CD4-positive, alpha-beta T cell treated with Interleukin-4 for 4 hours (primary cell): ENCODE results near the gene TRAF4.
"Not testable (repeated sequence)": the region's sequence is repeated elsewhere in the genome, so short reads cannot be mapped to it uniquely, and the experiment has no call there.

Experiments used
- DNase-seq: peaks from one replicate; pipeline ENCODE4 v3.0.0-alpha.2; 2020

Gene TRAF4

GRCh38 chr17:28715217-28715616, 28.6 kb upstream of the TRAF4 start:
- DNase-seq: no peak

GRCh38 chr17:28716740-28717577, 26.9 kb upstream of the TRAF4 start:
- no peak for DNase-seq

DNA sequence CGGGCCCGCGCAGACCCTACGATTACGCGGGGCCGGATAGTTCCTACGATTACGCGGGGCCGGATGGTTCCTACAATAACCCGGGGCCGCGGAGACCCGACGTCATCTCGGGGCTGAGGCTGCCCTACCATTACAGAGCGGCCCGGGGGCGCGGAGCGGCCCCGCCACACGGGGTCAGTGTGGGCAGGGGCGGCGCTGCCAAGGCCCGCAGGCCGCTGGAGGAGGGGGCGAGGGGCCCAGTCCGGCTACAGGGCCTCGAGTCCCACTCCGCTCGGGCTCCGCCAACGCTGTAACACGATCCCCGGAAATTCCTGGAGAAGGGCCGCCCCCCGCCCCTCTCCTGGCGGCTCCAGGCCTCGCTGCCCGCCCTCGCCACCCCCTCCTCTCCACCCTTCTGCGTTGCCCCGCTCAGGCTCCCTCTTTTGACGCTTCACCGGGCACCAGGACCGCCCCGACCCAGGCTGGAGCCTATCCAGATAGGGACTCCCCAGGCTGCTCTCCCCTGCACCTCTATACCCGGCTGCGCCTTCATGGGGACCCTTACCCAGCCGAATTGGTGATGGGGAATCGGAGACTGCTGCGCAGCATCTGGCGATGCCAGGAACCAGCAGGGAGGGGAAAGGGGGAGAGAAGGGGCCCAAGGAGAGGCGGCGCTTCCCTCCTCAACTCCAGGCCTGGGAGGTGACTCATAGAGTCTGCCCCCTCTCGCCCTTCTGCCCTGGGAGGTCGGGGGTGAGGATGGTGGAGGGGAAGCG, 26.1 kb upstream of the TRAF4 start, which contains the start of gene RAB34:
RAB34 (minus strand) TSS at position 291 of the 755 bp plus-strand sequence. CDS start 602 bp downstream, outside the sequence.
- DNase-seq: no peak

DNA sequence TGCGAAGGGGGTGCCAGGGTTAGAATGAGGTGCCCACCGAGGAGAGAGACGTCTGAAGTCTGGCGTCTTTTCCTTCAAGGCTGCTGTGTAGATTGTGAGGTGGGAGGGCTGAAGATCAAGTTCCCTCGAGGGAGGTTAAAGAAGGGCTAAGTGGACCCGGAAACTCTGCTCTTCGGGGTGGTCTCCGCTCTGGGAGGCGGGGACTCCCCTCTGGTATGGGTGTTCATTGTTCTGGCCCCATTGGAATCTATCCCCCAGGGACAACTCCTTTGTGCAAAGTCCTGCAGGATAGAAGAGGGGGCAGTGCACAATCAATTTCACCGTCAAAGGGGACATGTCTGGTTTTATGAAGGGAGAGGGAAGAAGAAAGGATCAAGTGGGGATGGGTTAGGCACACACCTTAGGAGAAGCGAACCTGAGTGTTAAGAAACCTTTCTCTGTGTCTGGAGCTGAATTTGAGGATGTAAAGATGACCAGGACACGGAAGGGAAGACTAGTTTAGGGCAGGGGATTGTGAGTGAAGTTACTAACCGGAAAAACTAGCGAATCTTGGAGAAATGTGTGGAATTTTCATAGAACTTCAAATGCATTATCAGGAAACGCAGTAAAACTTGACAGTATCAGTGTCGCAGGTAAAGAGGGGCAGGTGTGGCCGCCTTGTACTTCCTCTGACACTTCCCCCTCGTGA, 25.3 kb upstream of the TRAF4 start:
- DNase-seq: no peak

DNA sequence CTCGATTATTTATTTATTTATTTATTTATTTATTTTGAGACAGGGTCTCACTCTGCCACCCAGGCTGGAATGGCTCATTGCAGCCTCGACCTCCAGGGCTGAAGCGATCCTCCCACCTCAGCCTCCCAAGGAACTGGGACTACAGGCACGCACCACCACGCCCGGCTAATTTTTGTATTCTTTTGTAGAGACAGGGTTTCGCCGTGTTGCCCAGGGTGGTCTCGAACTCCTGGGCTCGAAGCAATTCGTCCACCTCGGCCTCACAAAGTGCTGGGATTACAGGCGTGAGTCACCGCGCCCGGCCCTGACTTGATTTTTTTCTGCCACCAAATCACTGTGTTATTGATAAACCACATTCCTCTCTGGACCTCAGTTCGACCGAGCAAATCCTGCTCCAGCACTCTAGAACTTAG, 24.8 kb upstream of the TRAF4 start:
- DNase-seq: no peak

- peak; percentile 23 for DNase-seq
Measured at GRCh38 chr17:28720247-28720996, 23.4 kb upstream of the TRAF4 start.

DNA sequence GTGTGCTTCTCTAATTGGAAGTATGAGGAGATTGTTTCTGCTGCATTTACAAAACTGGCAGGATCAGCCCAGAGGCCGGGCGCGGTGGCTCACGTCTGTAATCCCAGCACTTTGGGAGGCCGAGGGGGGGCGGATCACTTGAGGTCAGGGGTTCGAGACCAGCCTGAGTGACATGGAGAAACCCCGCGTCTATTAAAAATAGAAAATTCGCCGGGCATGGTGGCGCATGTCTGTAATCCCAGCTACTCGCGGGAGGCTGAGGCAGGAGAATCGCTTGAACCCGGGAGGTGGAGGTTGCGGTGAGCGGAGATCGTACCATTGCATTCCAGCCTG, 22.8 kb upstream of the TRAF4 start:
- not testable (repeated sequence) for DNase-seq

GRCh38 chr17:28722417-28723158, 21.2 kb upstream of the TRAF4 start:
- no peak for DNase-seq

- DNase-seq: no peak
Measured at GRCh38 chr17:28723159-28723835, 20.5 kb upstream of the TRAF4 start.

DNA sequence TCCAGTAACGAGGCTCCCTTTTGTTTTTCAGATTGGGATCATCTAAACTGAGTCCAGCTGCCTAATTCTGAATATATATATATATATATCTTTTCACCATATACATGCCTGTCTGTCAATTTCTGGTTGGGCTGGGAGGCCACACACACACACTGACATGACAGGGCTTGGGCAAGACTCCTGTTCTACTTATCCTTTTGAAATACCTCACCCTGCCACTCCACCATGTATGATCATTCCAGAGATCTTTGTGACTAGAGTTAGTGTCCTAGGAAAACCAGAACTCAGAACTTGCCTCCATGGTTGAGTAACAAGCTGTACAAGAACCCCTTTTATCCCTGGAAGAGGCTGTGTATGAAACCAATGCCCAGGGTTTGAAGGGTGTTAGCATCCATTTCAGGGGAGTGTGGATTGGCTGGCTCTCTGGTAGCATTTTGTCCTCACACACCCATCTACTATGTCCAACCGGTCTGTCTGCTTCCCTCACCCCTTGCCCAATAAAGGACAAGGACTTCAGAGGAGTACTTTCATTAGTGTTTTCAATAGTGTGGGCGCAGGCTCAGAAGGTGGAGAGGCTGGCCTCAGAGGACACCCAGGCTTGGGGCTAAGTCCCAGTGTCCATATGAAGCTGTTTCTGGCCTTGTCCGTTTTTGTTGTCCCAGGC, 19.8 kb upstream of the TRAF4 start:
- not testable (repeated sequence) for DNase-seq

DNA sequence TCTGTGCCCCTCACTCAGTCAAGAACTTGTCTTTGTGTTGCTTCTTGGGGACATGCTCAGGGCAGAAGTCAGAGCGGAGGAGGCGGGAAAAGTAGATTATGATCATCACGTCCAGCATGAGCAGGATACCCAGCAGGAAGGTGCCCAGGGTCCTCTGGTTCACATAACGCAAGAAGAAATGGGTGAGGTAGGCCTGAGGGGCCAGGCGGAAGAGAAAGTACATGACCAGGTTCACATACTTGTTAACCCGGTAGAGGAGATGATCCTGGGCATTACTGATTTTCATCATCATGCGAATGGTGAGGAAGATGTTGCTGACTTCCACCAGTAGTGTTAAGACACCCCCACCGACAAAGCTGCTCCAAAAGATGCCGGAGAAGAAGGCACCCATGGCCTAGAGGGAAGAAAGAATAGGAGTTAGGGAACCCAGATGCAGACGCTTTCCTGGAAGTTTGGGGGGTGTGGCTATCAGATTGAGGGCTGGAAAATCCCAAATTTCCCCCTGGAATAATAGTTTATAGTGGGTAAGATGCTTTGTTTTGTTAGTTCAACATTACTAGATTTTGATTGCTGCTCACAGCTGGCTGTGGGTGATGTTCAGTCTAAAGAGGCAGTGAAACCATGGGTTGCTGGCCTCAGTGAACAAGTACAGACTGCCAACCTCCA, 19.2 kb upstream of the TRAF4 start:
- no peak for DNase-seq

- DNase-seq: no peak
Measured at GRCh38 chr17:28725166-28725659, 18.6 kb upstream of the TRAF4 start.

- DNase-seq: no peak
Measured at GRCh38 chr17:28725660-28726225, 18.1 kb upstream of the TRAF4 start.

- DNase-seq: peak; percentile 53
Measured at GRCh38 chr17:28726226-28726626, 17.6 kb upstream of the TRAF4 start, which contains the start of gene TLCD1. TSS of gene TLCD1 (minus strand) at chr17:28726233. CDS start at chr17:28726097, 136 bp downstream.

DNA sequence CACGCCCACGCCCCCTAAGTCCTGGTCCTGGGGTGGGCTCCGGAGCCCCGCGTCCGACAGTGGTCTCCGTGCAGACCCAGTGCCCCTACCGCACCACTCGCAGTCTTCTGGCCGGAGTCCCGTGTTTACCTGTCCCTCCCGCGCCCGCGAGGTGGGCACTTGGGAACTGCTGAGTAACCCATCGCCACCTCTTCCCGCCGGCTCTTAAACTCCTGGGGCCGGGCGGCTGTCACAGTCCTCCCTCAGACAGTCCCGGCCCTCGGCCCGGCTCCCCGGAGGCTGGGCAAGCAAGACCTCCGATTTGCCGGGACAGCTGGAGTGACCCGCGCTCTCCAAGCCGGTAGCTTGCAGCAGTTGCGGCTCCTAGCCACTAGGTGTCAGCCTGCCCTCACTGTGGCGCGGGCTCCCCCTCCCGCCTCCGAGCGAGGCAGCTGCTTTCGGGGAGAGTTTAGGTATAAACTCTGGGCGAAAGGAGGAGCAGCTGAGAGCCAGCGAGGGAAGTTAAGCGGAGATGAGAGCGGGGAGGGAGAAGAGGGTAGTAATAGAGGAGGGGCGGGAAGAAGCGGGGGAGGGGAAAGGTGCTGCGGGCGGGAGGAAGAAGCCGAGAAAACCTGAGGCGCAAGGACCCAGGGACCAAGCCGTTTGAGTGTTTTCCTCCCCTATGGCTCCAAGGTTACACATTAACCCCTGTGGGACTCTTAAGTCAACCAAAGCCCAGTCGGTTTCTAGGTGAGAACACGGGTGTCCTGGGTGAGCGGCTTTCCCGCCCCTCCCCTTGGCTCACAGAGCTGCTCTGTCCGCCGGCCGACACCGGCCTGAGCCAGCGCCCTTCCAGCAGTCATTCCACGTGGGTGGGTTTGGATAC, 17.0 kb upstream of the TRAF4 start:
- peak; percentile 88 for DNase-seq

GRCh38 chr17:28728364-28729200, 15.2 kb upstream of the TRAF4 start, which contains the start of gene NEK8:
TSS of gene NEK8 (plus strand) at chr17:28728788. CDS start at chr17:28728814, 26 bp downstream.
- DNase-seq: peak; percentile 94

GRCh38 chr17:28729950-28730330, 13.9 kb upstream of the TRAF4 start:
- DNase-seq: no peak

DNA sequence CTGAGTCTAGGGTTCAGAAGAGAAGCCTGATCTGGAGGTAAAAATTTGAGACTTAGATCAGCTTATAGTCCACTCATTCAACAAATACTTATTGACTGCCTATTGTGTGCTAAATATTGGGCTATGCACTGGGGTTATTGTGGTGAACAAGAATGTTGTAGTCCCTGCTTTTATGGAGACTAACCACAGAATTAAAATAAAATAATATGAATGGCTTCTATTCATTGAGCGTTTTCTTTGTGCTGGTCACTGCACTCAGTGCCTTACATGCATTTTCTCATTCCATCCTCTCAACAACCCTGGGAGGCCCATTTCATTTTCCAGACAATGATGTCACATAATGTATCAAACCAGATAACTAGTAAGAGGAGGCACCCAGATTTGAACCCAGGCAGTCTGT, 10.5 kb upstream of the TRAF4 start:
- no peak for DNase-seq
